ENCODE data around the gene SLC35F4. TPM values are rescaled to one million over a fixed set of nuclear protein-coding genes. Genes with fewer than 3 reads are reported as not detected.

SLC35F4 gene
- total RNA-seq, 4 donors from 2014 or later = not detected

DNA sequence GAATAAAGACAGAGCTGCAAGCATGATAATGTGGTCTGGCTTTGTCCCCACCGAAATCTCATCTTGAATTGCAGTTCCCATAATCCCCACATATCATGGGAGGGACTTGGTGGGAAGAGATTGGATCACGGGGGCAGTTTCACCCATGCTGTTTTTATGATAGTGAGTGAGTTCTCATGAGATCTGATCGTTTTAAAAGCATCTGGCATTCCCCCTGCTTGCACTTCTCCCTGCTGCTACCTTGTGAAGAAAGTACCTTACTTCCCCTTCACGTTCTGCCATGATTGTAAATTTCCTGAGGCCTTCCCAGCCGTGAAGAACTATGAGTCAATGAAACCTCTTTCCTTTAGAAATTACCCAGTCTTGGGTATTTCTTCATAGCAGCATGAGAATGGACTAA, 158.7 kb downstream of the SLC35F4 start:
- no peak for TF ChIP-seq EP300 (IDR thresholded peaks at IDR 0.05)
- TF ChIP-seq, protein P1, sequence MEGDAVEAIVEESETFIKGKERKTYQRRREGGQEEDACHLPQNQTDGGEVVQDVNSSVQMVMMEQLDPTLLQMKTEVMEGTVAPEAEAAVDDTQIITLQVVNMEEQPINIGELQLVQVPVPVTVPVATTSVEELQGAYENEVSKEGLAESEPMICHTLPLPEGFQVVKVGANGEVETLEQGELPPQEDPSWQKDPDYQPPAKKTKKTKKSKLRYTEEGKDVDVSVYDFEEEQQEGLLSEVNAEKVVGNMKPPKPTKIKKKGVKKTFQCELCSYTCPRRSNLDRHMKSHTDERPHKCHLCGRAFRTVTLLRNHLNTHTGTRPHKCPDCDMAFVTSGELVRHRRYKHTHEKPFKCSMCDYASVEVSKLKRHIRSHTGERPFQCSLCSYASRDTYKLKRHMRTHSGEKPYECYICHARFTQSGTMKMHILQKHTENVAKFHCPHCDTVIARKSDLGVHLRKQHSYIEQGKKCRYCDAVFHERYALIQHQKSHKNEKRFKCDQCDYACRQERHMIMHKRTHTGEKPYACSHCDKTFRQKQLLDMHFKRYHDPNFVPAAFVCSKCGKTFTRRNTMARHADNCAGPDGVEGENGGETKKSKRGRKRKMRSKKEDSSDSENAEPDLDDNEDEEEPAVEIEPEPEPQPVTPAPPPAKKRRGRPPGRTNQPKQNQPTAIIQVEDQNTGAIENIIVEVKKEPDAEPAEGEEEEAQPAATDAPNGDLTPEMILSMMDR (IDR thresholded peaks at IDR 0.05) = no peak
- no peak for TF ChIP-seq POLR2A (IDR thresholded peaks at IDR 0.05)
- no peak for TF ChIP-seq POLR2AphosphoS5 (IDR thresholded peaks at IDR 0.05)
- no peak for DNase-seq (ENCODE audit: low spot score in 2 of 2)
- no peaks in the 10 kb centered on the region for H3K36me3 ChIP-seq
- WGBS = 40% methylated on average over 5 of the region's 5 CpGs
- no peaks in the 10 kb centered on the region for H3K4me1 ChIP-seq
- no peak overlapping the region for H3K27ac ChIP-seq
- H3K27me3 ChIP-seq = no peaks in the 10 kb centered on the region
- no peak overlapping the region for H3K4me3 ChIP-seq
- H3K9me3 ChIP-seq = peaks cover 3% of the 10 kb centered on the region

DNA sequence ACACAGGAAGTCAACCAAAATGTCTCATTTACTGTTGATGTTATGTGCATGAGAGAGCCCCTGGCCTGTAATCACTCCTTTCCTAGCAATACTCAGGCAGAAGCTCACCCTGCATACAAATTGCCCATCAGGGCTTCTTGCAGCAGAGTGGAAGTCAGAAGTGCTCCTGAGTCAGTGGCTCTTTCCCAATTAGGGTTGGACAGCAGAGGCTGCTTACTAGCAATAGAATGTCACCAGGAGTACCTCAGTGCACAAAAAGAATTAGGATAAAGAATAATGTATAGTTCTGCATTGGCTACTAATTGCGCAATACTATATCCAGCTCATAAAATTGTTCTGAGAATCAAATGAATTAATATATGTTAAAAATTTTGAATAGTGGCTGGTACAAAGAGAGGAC, 161.1 kb downstream of the SLC35F4 start:
- no peaks in the 10 kb centered on the region for H3K27me3 ChIP-seq
- H3K4me1 ChIP-seq = no peaks in the 10 kb centered on the region
- no peak for DNase-seq (ENCODE audit: low spot score in 2 of 2)
- no peak overlapping the region for H3K4me3 ChIP-seq
- 96% methylated on average over 1 of the region's 1 CpG for WGBS
- TF ChIP-seq POLR2A (IDR thresholded peaks at IDR 0.05) (no peak), EP300 (IDR thresholded peaks at IDR 0.05) (no peak), POLR2AphosphoS5 (IDR thresholded peaks at IDR 0.05) (no peak)
- TF ChIP-seq, protein P1 (IDR thresholded peaks at IDR 0.05) = no peak
- H3K9me3 ChIP-seq = no peaks in the 10 kb centered on the region
- H3K27ac ChIP-seq = no peak overlapping the region
- H3K36me3 ChIP-seq = no peaks in the 10 kb centered on the region

DNA sequence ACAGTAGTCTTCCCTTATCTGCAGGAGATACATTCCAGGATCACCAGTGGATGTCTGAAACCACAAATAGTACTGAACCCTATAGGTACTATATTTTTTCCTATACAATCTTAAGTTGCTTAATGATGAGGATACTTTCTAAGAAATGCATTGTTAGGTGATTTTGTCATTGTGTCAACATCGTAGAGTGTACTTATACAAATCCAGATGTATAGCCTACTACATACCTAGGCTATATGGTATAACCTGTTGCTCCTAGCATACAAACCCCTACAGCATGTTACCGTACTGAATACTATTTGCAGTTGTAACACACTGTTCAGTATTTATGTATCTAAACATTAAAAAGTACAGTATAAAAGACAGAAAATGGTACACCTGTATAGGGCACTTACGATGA, 165.9 kb downstream of the SLC35F4 start:
- DNase-seq (ENCODE audit: low spot score in 2 of 2) = no peak
- TF ChIP-seq, protein P1 (IDR thresholded peaks at IDR 0.05) = no peak
- TF ChIP-seq EP300 (IDR thresholded peaks at IDR 0.05) = no peak
- no peak for TF ChIP-seq POLR2AphosphoS5 (IDR thresholded peaks at IDR 0.05)
- no peak for TF ChIP-seq POLR2A (IDR thresholded peaks at IDR 0.05)
- H3K27me3 ChIP-seq = no peaks in the 10 kb centered on the region
- H3K4me3 ChIP-seq = no peak overlapping the region
- no peaks in the 10 kb centered on the region for H3K4me1 ChIP-seq
- H3K36me3 ChIP-seq = no peaks in the 10 kb centered on the region
- H3K27ac ChIP-seq = no peak overlapping the region
- WGBS = 47% methylated on average over 3 of the region's 3 CpGs
- no peaks in the 10 kb centered on the region for H3K9me3 ChIP-seq

DNA sequence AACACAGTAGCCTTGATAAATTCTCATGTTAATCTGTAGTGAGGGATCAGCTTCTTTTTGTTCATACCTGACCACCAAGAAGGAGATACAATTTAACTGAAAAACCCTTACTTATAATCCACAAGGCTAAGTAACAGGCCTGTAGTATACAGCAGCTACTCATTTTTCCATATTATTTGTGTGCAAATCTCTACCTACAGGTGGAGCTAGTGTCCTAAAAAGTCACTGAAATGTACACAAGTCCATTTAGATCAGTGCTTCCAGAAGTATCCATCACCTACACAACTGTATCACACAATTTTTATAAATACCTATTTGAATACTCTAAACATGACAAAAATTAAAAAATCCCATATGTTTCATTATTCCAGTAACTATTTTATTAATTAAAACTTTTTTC, 173.2 kb downstream of the SLC35F4 start:
- TF ChIP-seq, protein P1 (IDR thresholded peaks at IDR 0.05) = peak in 1 of 2 donors; percentile 12
- TF ChIP-seq POLR2AphosphoS5 (IDR thresholded peaks at IDR 0.05) = no peak
- Histone ChIP-seq H3K4me1 (no peaks in the 10 kb centered on the region), H3K9me3 (no peaks in the 10 kb centered on the region), H3K27me3 (no peaks in the 10 kb centered on the region), H3K36me3 (no peaks in the 10 kb centered on the region), H3K27ac (no peak overlapping the region), H3K4me3 (no peak overlapping the region)
- no peak for DNase-seq (ENCODE audit: low spot score in 2 of 2)

DNA sequence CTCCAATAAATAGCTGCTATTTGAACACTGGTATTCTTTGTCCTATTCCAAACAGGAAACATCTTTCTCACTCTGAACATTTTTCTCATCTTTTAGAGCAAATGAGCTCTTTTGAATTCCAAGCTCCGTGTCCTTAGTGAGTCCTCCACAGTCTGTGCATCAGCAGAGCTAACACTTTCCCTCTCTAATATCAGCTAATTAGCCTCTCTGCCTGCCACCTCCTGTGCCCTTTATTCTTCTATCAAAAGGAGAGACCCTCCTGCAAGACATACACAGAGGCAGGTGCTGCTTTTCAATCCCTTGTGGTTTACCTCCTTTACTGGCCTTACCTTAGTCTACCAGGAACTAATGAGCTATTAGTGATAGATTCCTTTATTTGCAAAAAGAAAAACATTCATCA, 178.5 kb downstream of the SLC35F4 start:
- H3K9me3 ChIP-seq = no peaks in the 10 kb centered on the region
- DNase-seq (ENCODE audit: low spot score in 2 of 2) = no peak
- no peaks in the 10 kb centered on the region for H3K27me3 ChIP-seq
- no peak overlapping the region for H3K4me3 ChIP-seq
- no peaks in the 10 kb centered on the region for H3K36me3 ChIP-seq
- no peak overlapping the region for H3K27ac ChIP-seq
- TF ChIP-seq, protein P1 (IDR thresholded peaks at IDR 0.05) = no peak
- TF ChIP-seq POLR2AphosphoS5 (IDR thresholded peaks at IDR 0.05) = no peak
- no peaks in the 10 kb centered on the region for H3K4me1 ChIP-seq
- 89% methylated on average over 1 of the region's 1 CpG for WGBS

Data from suprapubic skin (tissue), 4 donors.